ENCODE results near the gene SRBD1. TPM values are rescaled to one million over a fixed set of nuclear protein-coding genes. Genes with fewer than 3 reads are reported as not detected.

Gene SRBD1
- total RNA-seq, 1 donor from 2014 or later: 19.3 TPM

DNA sequence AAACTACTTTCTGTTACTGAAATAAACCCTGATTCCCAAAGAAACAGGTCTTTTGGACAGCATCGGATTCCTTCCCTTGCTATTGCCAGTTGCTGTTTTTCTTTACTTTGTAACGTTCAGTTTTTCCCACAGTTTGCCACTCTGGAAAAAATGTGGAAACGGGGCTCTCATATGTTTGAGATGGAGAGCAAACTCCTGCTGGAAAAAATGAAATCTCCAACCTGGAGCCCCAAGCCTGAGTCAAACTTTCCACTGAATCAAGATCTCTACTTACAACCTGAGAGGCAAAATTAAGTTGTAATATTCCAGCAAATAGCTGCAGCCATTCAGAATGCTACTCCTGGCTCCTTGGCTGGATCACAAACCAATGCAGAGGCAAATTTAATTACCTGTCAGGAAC, 270.7 kb downstream of the SRBD1 start:
- Mint-ChIP-seq H3K9me3 (no peaks in the 10 kb centered on the region), H3K4me3 (no peak overlapping the region), H3K36me3 (no peaks in the 10 kb centered on the region), H3K27me3 (ENCODE audit: low read depth) (peaks cover 47% of the 10 kb centered on the region), H3K27ac (no peak overlapping the region), H3K4me1 (no peaks in the 10 kb centered on the region)
- DNase-seq (ENCODE audit: low spot score in 2 of 2, unreplicated experiment in 2 of 2): no peak
- TF ChIP-seq, protein P1, sequence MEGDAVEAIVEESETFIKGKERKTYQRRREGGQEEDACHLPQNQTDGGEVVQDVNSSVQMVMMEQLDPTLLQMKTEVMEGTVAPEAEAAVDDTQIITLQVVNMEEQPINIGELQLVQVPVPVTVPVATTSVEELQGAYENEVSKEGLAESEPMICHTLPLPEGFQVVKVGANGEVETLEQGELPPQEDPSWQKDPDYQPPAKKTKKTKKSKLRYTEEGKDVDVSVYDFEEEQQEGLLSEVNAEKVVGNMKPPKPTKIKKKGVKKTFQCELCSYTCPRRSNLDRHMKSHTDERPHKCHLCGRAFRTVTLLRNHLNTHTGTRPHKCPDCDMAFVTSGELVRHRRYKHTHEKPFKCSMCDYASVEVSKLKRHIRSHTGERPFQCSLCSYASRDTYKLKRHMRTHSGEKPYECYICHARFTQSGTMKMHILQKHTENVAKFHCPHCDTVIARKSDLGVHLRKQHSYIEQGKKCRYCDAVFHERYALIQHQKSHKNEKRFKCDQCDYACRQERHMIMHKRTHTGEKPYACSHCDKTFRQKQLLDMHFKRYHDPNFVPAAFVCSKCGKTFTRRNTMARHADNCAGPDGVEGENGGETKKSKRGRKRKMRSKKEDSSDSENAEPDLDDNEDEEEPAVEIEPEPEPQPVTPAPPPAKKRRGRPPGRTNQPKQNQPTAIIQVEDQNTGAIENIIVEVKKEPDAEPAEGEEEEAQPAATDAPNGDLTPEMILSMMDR (IDR thresholded peaks at IDR 0.05; ENCODE audit: unreplicated experiment): no peak

DNA sequence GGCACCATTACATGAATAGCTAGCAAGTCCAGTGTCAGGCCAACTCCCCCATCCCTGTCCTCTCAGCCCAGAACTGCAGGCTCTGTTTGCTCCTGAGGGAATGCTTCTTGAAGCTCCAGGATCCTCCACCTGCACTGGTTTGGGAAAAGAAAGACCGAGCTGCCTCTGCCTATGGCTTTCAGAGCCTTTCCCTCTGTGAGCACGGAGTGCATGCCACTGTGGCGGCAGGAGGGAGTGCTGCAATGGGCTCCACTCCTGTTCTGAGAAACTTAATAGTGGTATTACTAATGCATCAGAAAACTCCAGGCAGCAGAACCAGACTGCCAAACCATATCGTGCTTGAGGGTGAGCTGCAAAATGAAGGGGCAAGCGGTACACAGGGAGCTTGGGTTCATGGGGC, 271.8 kb downstream of the SRBD1 start:
- TF ChIP-seq, protein P1 (IDR thresholded peaks at IDR 0.05; ENCODE audit: unreplicated experiment): no peak
- H3K36me3 Mint-ChIP-seq: no peaks in the 10 kb centered on the region
- DNase-seq (ENCODE audit: low spot score in 2 of 2, unreplicated experiment in 2 of 2): no peak
- H3K4me3 Mint-ChIP-seq: no peak overlapping the region
- no peak overlapping the region for H3K27ac Mint-ChIP-seq
- H3K4me1 Mint-ChIP-seq: no peaks in the 10 kb centered on the region
- no peaks in the 10 kb centered on the region for H3K9me3 Mint-ChIP-seq
- peaks cover 38% of the 10 kb centered on the region for H3K27me3 Mint-ChIP-seq (ENCODE audit: low read depth)

Other genes starting within 250 kb of the SRBD1 start
- gene PRKCE, start 40.4 kb upstream of the SRBD1 start, total RNA-seq: 18.1 to 18.5 TPM (median 18.4 TPM) in 3 replicates

Measured in mesothelial cell of epicardium (in vitro differentiated cells).